Stimulated activated naive B cell treated with anti-CD40 and anti-IgM and Interleukin-4, amounts not matched to agents 10 μg/mL and 1 μg/mL and 100 μg/mL, for 72 hours (primary cell): Measurements from ENCODE around the gene TIMM10.
"Not testable (repeated sequence)": the region's sequence is repeated elsewhere in the genome, so short reads cannot be mapped to it uniquely, and the experiment has no call there.

Experiments
- ATAC-seq, 2 donors: fragments of 150-1000 bp; cut with Tn5 transposase; replicated peaks; 2 replicates each; pipeline ENCODE4 v1.10.0; 2021; ENCODE audit warnings: moderate library complexity in 1 of 2
- DNase-seq: peaks from one replicate; pipeline ENCODE4 v3.0.0; 2021
- H3K27ac Mint-ChIP-seq: one replicate; pipeline ENCODE4 v1.8.0; 2022; ENCODE audit warnings: mild to moderate bottlenecking, mixed read lengths
- H3K27me3 Mint-ChIP-seq, 2 donors: one replicate each; pipeline ENCODE4 v1.8.0; 2022; ENCODE audit warnings: mixed read lengths in 2 of 2
- H3K36me3 Mint-ChIP-seq, 2 donors: one replicate each; pipeline ENCODE4 v1.8.0; 2022; ENCODE audit warnings: mixed read lengths in 2 of 2, mild to moderate bottlenecking in 1 of 2
- H3K4me1 Mint-ChIP-seq, 2 donors: one replicate each; pipeline ENCODE4 v1.8.0; 2022; ENCODE audit warnings: mixed read lengths in 2 of 2, mild to moderate bottlenecking in 1 of 2
- H3K4me3 Mint-ChIP-seq, 2 donors: one replicate each; pipeline ENCODE4 v1.8.0; 2022; ENCODE audit warnings: mild to moderate bottlenecking in 2 of 2, mixed read lengths in 2 of 2, moderate library complexity in 1 of 2
- H3K9me3 Mint-ChIP-seq, 2 donors: one replicate each; pipeline ENCODE4 v1.8.0; 2022; ENCODE audit warnings: mixed read lengths in 2 of 2, mild to moderate bottlenecking in 1 of 2

The TIMM10 gene

DNA sequence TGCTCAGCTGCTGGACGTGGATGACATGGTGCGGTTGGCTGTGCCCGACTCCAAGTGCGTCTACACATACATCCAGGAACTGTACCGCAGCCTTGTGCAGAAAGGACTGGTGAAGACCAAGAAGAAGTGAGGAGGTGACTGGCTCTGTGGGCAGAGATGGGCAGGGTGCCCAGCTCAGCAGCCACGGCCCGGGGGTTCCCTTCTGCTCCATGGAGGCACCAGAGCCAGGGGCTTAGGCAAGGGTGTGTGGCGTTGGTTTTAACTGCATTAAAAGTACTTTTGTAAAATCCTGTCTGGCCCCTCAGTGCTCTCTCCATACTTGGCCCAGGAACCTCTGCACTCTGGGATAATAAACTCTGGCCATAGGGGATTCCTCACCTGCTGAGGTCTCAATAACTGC, 19.4 kb upstream of the TIMM10 start:
- H3K4me3 Mint-ChIP-seq: no peak overlapping the region

DNA sequence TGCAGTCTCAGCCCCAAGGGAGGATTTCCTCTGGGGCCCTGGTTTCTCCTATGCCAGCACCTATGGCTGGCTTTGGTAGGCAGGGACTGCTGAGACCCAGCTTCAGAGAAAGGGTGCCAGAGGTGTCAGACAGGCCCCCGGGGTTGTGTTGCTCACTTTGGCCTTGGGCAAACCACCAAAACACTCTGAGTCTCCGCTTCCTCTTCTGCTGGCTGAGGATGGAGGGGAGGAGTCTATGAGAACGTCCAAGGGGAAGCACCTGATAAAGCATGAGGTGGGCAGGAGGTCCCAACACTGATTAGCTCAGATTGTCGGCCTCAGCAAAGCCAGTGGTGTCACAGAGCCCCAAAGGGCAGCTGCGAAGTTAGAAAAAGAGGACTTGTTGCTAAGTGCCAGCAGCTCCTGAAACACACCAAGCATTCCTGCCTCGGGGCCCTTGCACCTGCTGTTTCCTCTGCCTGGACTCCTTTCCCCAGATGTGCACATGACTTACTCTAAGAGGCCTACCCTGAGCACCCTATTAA, 17.4 kb upstream of the TIMM10 start:
- Mint-ChIP-seq H3K4me1 (peaks cover 13 to 25% of the 10 kb centered on the region in 2 donors), H3K36me3 (peaks cover 23 to 43% of the 10 kb centered on the region in 2 donors), H3K27me3 (no peaks in the 10 kb centered on the region), H3K27ac (peak overlapping the region; percentile 93), H3K9me3 (no peaks in the 10 kb centered on the region), H3K4me3 (peak overlapping the region; percentile 67 to 72)
- ATAC-seq (peak; percentile 98 to 99), DNase-seq (peak; percentile 66)

More for the DNA sequence above, 19.4 kb upstream of the TIMM10 start:
- DNase-seq (no peak), ATAC-seq (no peak)
- peaks cover 13 to 23% of the 10 kb centered on the region in 2 donors for H3K4me1 Mint-ChIP-seq
- peaks cover 36 to 55% of the 10 kb centered on the region in 2 donors for H3K36me3 Mint-ChIP-seq
- no peak overlapping the region for H3K27ac Mint-ChIP-seq
- H3K9me3 Mint-ChIP-seq: no peaks in the 10 kb centered on the region
- no peaks in the 10 kb centered on the region for H3K27me3 Mint-ChIP-seq

DNA sequence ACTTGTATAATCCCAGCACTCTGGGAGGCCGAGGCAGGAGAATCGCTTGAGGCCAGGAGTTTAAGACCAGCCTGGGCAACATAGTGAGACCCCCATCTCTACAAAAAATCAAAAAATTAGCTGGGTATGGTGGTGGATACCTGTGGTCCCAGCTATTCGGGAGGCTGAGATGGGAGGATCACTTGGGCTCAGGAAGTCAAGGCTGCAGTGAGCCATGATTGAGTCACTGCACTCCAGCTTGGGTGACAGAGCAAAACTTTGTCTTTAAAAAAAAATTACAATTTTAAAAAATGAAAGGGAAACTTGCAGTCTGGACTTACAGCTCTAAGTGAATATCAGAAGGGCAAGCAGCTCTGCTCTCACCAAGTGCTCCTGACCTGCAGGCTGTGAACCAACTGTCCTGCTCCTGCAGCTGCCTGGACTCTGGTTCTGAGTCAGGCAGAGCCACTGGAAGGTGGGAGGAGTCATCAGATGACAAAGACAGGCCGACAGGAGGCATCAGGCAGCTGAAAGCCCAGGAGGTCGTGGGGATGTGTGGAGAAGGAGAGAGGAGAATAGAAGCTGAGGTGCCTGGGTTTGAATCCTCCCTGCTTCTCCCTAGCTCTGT, 16.4 kb upstream of the TIMM10 start:
- H3K4me3 Mint-ChIP-seq: peak overlapping the region in 1 of 2 donors; percentile 65
- DNase-seq (no peak), ATAC-seq (peak; percentile 30 to 41)
- H3K9me3 Mint-ChIP-seq: no peaks in the 10 kb centered on the region
- H3K27me3 Mint-ChIP-seq: no peaks in the 10 kb centered on the region
- H3K36me3 Mint-ChIP-seq: peaks cover 24 to 40% of the 10 kb centered on the region in 2 donors
- H3K4me1 Mint-ChIP-seq: peaks cover 13 to 29% of the 10 kb centered on the region in 2 donors
- H3K27ac Mint-ChIP-seq: peak overlapping the region; percentile 93

DNA sequence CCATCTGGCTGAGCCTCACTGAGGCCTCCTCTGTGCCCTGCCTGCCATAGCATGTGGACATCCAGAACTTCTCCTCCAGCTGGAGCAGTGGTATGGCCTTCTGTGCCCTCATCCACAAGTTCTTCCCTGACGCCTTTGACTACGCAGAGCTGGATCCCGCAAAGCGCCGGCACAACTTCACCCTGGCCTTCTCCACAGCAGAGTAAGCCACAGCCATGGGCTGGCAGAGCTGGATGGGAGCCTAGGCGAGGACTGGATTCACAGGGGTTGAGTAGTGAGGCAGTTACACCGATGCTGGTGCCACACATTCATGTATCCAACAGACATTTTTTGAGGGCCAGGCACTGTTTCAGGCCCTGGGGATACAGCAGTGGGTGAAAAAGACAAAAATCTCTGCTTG, 15.9 kb upstream of the TIMM10 start:
- H3K9me3 Mint-ChIP-seq: no peaks in the 10 kb centered on the region
- no peak for DNase-seq
- peaks cover 24 to 38% of the 10 kb centered on the region in 2 donors for H3K36me3 Mint-ChIP-seq
- no peaks in the 10 kb centered on the region for H3K27me3 Mint-ChIP-seq
- no peak for ATAC-seq
- no peak overlapping the region for H3K4me3 Mint-ChIP-seq
- peak overlapping the region; percentile 62 for H3K27ac Mint-ChIP-seq
- peaks cover 13 to 29% of the 10 kb centered on the region in 2 donors for H3K4me1 Mint-ChIP-seq

- Mint-ChIP-seq H3K9me3 (no peaks in the 10 kb centered on the region), H3K27me3 (no peaks in the 10 kb centered on the region), H3K27ac (no peak overlapping the region), H3K4me1 (peaks cover 13 to 29% of the 10 kb centered on the region in 2 donors), H3K36me3 (peaks cover 24 to 38% of the 10 kb centered on the region in 2 donors), H3K4me3 (no peak overlapping the region)
- no peak for DNase-seq
- no peak for ATAC-seq
These were observed 15.3 kb upstream of the TIMM10 start for GRCh38 chr11:57545883-57546282.

- DNase-seq (no peak), ATAC-seq (no peak)
- H3K27ac Mint-ChIP-seq: no peak overlapping the region
- H3K36me3 Mint-ChIP-seq: peaks cover 17 to 30% of the 10 kb centered on the region in 2 donors
- no peaks in the 10 kb centered on the region for H3K27me3 Mint-ChIP-seq
- H3K4me3 Mint-ChIP-seq: no peak overlapping the region
- H3K4me1 Mint-ChIP-seq: peaks cover 13 to 29% of the 10 kb centered on the region in 2 donors
- H3K9me3 Mint-ChIP-seq: no peaks in the 10 kb centered on the region
These were observed 14.0 kb upstream of the TIMM10 start for GRCh38 chr11:57544566-57544965.

DNA sequence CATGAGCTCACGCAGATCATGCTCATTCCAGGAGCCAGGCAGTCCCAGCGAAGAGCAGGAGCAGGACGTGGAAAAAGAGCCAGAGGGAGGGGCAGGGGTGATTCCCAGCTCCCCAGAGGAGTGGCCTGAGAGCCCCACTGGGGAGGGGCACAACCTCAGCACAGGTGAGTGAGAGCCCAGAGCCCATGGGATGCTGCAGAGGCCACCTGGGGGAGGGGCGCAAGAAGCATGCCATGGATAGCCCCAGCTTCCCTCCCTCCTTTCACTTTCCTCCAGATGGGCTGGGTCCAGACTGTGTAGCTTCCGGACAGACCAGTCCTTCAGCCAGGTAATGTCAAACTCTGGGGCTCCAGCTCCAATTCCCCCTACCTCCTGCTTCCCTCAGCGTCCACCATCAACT, 13.0 kb upstream of the TIMM10 start:
- Mint-ChIP-seq H3K27me3 (no peaks in the 10 kb centered on the region), H3K4me3 (no peak overlapping the region), H3K4me1 (peaks cover 13 to 27% of the 10 kb centered on the region in 2 donors), H3K27ac (no peak overlapping the region), H3K36me3 (peaks cover 17 to 29% of the 10 kb centered on the region in 2 donors), H3K9me3 (no peaks in the 10 kb centered on the region)
- ATAC-seq: no peak
- no peak for DNase-seq

DNA sequence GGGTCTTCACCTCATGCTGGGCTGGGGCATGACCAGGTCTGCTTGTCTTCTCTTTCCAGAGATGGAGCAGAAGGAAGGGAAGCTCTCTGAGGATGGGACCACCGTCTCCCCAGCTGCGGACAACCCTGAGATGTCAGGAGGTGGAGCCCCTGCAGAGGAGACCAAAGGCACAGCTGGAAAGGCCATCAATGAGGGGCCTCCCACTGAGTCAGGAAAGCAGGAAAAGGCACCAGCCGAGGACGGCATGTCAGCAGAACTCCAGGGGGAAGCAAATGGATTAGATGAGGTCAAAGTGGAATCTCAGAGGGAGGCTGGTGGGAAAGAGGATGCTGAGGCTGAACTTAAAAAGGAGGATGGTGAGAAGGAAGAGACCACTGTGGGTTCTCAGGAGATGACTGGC, 12.0 kb upstream of the TIMM10 start:
- Mint-ChIP-seq H3K27ac (no peak overlapping the region), H3K36me3 (peaks cover 16 to 24% of the 10 kb centered on the region in 2 donors), H3K27me3 (no peaks in the 10 kb centered on the region), H3K9me3 (no peaks in the 10 kb centered on the region), H3K4me1 (peaks cover 6 to 17% of the 10 kb centered on the region in 2 donors), H3K4me3 (no peak overlapping the region)
- DNase-seq: no peak
- no peak for ATAC-seq

GRCh38 chr11:57541169-57541568, 10.6 kb upstream of the TIMM10 start:
- H3K27me3 Mint-ChIP-seq: no peaks in the 10 kb centered on the region
- H3K4me1 Mint-ChIP-seq: peaks cover 0 to 7% of the 10 kb centered on the region in 2 donors
- peak overlapping the region; percentile 14 for H3K27ac Mint-ChIP-seq
- H3K4me3 Mint-ChIP-seq: no peak overlapping the region
- no peak for DNase-seq
- peaks cover 11 to 23% of the 10 kb centered on the region in 2 donors for H3K36me3 Mint-ChIP-seq
- no peak for ATAC-seq
- no peaks in the 10 kb centered on the region for H3K9me3 Mint-ChIP-seq

DNA sequence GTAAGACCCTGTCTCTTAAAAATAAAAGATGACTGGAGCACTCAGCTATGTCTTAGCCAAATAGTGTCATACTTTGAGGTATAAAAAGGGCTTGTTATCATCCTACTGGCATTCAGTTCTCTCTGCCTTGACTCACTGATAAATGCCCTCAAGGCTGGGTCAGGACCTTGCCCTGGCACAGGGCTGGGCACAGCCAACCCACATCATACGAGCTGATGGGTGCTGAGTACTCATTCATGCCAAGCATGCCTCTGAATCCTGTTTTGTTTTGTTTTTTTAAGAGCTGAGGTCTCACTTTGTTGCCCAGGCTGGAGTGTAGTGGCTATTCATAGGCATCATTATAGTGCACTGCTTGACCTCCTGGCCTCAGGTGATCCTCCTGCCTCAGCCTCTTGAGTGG, 8.8 kb upstream of the TIMM10 start:
- ATAC-seq: no peak
- Mint-ChIP-seq H3K9me3 (no peaks in the 10 kb centered on the region), H3K4me3 (no peak overlapping the region), H3K27ac (no peak overlapping the region), H3K4me1 (peaks cover 0 to 7% of the 10 kb centered on the region in 2 donors), H3K27me3 (no peaks in the 10 kb centered on the region), H3K36me3 (peaks cover 11 to 26% of the 10 kb centered on the region in 2 donors)
- DNase-seq: no peak

DNA sequence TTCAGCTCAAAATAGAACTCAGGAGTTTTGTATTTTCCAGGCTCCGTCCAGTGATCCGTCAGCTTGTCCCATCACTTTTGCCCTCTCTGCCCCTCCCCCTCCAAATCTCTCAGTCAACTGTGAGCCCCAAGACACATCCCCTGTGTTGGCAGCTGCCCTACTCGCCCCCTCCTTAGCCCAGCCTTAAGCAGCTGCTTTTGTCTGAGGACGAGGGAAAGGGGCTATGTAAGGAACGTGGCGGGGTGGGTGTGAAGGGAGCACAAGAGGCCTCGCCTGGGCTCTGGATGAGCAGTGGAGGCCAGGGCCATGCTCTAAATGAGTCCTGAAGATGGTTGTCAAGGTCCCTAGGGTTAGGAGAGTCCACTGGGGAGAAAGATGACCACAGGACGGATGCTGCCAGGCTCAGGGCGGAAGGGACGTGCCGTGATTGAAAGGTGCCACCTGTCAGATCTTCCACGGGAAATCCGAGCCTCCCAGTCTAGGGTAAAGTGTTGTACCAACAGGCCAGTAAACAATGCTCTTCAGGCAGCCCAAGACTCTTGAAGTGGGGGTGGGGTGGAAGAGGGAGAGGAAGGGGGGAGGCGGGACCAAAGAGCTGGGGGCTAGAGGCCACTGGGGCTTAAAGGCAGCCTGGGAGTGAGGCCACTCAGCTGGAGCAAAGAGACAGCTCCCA, 6.5 kb upstream of the TIMM10 start, which contains the start of gene SMTNL1:
Gene SMTNL1, plus strand, starts transcription at position 649 of the 673 bp plus-strand sequence. CDS start 5,048 bp downstream, outside the sequence.
- Mint-ChIP-seq H3K27me3 (no peaks in the 10 kb centered on the region), H3K9me3 (no peaks in the 10 kb centered on the region), H3K4me1 (no peaks in the 10 kb centered on the region), H3K36me3 (peaks cover 2 to 15% of the 10 kb centered on the region in 2 donors), H3K4me3 (no peak within 1 kb of the TSS), H3K27ac (no peak within 1 kb of the TSS)
- DNase-seq (no peak), ATAC-seq (no peak)

- not testable (repeated sequence) for H3K27ac Mint-ChIP-seq, ATAC-seq, H3K4me3 Mint-ChIP-seq, H3K27me3 Mint-ChIP-seq, DNase-seq, H3K9me3 Mint-ChIP-seq
- Mint-ChIP-seq H3K4me1 (peaks cover 6 to 16% of the 10 kb centered on the region in 2 donors), H3K36me3 (peaks cover 2 to 15% of the 10 kb centered on the region in 2 donors)
These were observed 3.9 kb upstream of the TIMM10 start for GRCh38 chr11:57534449-57534848.

- Mint-ChIP-seq H3K27ac (peak overlapping the region; percentile 95), H3K4me1 (peaks cover 16 to 22% of the 10 kb centered on the region in 2 donors), H3K4me3 (peak overlapping the region; percentile 89 to 91), H3K27me3 (no peaks in the 10 kb centered on the region), H3K9me3 (no peaks in the 10 kb centered on the region), H3K36me3 (peaks cover 20 to 25% of the 10 kb centered on the region in 2 donors)
- no peak for ATAC-seq
- DNase-seq: no peak
These were observed 349 bp downstream of the TIMM10 start for GRCh38 chr11:57530215-57530595.

DNA sequence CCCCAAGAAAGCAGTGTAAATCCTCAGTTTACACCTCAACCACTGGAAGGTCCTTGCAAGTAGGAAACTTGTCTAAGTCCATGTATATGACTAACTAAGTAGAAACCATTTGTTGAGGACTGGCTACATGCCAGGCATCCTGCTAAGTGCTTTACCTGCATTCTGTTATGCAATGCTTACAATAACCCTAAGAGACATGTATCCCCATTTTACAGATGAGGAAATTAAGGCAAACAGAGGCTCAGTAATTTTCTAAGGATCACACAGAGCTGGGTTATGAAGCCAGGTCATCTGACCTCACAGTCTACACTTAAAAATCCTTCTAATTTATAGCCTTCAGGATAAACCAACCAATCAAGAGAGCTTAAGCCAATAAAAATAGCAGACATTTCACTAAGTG, 1.5 kb downstream of the TIMM10 start:
- H3K9me3 Mint-ChIP-seq: no peaks in the 10 kb centered on the region
- ATAC-seq: no peak
- peaks cover 16 to 22% of the 10 kb centered on the region in 2 donors for H3K4me1 Mint-ChIP-seq
- DNase-seq: no peak
- no peak overlapping the region for H3K27ac Mint-ChIP-seq
- no peaks in the 10 kb centered on the region for H3K27me3 Mint-ChIP-seq
- peaks cover 24 to 31% of the 10 kb centered on the region in 2 donors for H3K36me3 Mint-ChIP-seq
- no peak overlapping the region for H3K4me3 Mint-ChIP-seq
